NCI-H1930 (cell line): Measurements from ENCODE around the gene PREPL.

Source experiments
- DNase-seq, 2 experiments: peaks; one replicate each; lab custom pipeline; 2025; lab: John Stamatoyannopoulos, UW

PREPL gene

DNA sequence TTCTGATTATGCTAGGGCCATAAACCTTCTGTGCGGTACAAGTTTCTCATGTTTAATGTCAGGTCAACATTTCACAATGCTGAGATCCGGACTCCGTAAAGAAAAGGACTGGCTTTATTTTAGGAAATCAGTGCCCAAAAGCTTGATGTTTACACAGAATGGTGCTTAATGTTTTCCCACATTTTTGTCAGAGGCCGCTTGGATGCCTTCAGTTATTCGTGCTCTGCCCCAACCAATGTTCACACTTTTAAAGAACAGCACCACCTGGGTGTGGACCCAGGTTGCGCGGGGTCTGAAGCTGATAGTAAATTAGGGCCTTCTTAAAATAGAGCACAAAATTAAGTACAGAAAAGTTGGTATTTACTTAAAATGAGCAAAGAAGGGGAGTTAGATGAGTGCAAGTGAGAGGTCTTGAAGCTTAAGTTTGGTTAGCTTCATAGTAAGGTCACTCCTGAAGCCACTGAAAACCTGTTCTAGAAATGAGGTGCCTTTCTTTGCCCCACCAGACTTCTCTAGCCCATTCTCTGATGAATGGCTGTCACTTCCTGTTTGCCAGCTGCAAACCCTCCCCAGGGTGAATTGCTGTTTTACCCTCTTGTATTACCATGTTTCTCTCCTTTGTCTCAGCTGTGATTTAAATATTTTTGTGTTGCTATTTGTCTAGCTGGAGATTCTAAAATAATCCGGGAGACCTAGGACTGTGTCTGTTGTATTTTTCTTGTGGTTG, 65.5 kb downstream of the PREPL start:
- no peak for DNase-seq

DNA sequence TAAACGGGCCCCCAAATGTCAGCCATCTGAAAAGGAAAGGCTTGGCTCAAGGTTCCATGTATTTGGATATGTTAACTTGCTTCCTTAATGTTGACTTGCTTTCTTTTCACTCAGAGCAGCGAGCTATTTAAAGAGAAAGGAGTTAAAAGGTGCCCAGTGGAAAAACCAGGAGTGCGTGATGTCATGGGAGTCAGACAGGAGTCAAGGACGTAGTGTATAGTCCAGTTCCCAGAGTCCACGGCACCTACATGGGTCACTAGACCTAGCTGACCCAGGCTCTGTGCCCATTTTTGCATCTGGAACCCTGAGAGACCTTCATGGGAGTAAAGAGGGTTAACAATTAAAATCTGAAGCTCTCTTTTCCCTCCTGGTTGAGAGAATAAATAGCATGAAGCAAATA, 66.2 kb downstream of the PREPL start:
- DNase-seq, result no peak

DNA sequence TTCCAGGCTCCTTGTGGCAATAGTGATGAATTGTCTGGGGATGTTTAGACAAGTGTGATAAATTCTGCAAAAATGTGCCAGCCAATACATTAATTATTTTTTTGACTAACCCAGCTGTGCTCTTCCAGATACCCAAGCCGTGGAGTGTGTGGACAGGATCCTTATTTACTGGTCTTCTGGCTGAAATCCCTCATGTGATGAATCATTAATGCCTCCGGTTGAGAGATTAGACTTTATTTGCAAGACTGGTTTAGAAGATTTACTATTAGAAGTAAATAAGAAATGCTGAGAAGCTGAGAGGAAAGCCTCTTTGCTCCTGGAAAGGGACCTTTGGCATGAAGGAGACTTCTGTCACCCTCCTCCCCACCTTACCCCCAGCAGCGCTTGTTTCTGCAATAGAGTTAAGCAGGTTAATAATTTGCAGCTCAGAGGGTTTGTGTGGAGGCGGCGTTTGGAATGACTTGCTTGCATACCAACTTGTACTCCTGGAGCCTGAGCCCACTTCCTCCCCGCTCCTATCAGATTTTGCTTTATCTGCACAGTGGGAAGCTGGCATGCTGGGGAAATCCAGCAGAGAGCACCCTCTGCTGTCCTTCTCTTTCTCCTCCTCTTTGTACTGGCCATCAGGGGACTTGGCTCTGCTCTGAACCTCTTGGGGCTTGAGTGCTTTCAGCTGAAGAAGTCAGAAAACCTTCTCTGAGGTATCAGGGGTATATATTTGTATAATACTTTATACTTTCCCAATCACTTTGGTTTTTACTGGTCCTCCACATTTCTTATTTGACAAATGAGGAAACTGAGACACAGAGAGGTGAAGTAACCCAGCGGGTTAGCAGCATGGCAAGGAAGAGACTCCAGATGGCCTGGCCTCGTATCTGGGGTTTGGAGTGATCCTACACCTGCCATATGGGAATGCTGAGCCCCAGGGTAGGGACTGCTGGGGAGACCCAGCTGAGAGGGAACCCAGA, 69.7 kb downstream of the PREPL start:
- peak in 1 of 2 experiments; percentile 9 for DNase-seq

DNA sequence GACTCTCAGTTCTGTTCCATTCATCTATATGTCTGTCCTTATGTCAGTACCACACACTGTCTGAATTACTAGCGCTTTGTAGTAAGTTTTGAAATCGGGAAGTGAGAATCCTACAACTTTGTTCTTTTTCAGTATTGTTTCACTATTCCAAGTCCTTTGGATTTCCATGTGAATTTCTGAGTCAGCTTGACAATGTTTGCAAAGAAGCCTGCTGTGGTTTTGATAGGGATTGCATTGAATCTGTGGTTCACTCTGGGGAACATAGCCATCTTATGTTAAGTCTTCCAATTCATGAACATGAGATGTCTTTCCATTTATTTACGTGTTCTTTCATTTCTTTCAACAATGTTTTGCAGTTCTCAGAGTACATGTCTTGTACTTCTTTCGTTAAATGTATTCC, 71.0 kb downstream of the PREPL start:
- DNase-seq, result no peak

DNA sequence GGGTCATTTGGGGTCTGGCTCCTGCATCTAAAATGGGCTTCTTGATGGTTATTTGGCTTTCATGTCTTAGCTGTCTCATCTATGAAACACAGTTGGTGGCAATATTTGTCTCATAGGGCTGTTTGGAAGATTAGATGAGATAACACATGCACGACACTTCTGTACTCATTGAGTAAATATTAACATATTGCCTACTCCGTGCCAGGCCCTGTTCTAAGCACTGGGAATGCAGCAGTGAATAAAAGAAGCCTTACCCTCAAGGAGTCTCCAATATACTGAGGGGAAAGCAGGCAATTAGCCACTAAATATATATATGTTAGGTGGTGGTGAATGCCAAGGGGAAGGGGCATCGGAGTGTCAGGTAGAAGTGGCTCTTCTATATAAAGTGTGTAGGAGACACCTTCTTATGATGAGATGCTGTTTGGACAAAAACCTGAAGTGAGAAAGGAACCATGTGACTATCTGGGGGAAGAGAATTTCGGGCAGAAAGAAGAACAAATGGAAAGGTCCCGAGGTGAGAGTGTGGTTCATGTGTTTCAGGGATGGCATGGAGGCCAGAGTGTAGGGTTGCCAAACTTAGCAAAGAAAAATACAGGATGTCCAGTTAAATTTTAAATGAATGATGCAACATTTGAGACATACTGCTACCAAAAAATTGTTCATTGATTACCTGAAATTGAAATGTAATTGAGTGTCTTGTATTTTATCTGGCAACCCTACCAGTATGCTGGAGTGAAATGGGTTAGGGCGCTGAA, 74.2 kb downstream of the PREPL start:
- DNase-seq, result no peak

DNA sequence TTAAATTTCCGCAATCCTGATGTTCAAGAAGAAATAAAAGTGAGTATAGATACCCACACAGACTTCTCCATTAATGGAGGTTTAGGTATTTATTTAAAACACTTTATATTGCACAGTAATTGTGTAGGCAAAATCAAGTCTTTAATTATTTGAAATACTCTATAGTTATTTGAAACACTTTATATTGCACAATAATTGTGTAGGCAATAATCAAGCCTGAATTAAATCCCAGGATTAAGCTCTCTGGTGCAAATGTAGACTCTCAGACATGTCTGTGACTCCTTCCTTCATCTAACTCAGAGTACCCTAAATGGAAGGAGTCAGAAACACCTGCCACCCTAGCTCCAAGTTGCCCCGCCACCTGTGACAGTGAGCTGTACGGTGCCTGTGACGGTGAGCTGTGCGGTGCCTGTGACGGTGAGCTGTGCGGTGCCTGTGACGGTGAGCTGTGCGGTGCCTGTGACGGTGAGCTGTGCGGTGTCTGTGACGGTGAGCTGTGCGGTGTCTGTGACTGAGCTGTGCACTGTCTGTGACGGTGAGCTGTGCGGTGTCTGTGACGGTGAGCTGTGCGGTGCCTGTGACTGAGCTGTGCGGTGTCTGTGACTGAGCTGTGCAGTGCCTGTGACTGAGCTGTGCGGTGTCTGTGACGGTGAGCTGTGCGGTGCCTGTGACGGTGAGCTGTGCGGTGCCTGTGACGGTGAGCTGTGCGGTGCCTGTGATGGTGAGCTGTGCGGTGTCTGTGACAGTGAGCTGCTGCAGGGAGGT, 75.0 kb downstream of the PREPL start:
- DNase-seq, result no peak

DNA sequence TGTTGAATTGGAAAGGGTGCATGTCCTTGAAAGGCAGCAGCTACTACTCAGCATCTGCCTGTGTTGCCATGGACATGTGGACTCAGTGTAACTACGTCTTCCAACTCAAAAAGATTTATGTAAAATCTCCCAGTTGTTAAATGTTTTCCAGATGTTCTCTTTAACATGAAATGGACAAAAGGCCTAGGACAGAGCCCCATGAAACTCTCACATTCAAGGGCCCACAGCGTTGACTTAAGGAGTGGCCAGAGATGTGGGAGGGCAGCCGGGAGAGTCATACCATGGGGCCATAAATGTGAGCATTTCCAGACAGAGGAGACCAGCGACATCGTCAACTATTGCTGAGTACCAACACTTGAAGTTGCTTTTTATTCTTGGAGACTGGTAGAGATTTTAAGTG, 76.1 kb downstream of the PREPL start:
- DNase-seq, result no peak

DNA sequence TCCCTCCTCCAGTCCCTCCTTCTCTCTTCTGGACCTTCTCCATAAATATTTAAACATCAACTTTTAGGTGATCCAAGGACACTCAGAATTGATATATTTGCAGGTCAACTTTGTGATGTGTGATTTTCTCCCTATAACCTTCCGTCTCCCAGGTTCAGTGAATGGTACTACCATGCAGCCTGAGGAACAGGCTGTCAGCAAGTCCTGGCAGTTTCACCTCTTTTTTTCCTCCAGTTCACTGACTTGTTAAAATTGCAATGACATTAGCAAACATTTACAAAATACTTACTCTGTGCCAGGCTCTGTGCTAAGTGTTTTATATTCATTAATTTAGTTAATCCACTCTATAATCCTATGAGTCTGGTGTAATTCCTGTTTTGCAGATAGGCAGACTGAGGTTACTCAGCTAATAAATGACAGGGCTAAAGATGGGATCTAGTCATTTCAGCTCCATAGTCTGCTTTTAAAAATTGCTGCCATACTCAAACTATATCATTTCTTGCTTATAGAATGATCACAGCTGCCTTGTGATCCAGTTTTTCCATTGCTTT, 78.1 kb downstream of the PREPL start:
- DNase-seq, result no peak

DNA sequence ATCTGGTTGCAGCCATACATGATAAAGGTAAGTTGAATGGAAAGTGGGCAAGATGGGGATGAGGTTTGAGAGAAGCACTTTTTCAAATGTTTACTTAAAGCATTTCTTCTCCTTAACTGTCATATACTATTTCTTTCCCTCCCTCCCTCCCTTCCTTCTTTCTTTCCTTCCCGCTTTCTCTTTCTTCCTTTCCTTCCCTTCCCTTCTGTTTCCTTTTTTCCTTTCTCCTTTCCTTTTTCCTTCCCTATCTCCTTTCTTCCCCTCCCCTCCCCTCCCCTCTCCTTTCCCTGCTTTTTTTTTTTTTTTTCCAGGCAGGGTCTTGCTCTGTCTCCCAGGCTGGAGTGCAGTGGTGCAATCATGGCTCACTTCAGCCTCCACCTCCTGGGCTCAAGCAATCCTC, 80.4 kb downstream of the PREPL start:
- DNase-seq, result no peak

DNA sequence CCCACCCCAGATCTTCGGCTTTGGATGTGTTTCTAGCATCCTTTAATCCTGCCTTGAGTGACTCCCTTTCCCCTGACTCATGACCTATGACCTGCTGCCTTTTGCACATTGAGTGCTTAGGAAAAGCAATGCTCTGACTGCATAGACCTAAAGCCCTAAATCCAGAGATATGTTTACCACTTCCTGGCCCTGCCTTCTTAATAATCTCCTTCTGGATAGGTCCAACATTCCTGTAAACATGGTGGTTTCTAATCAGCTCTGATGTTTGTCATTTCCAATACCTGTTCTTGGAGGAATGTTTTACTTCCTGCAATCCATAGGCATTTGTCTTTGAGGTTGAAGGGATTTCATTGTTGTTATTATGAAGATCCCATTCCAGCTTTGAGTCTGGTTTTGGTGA, 83.8 kb downstream of the PREPL start:
- DNase-seq, result no peak

DNA sequence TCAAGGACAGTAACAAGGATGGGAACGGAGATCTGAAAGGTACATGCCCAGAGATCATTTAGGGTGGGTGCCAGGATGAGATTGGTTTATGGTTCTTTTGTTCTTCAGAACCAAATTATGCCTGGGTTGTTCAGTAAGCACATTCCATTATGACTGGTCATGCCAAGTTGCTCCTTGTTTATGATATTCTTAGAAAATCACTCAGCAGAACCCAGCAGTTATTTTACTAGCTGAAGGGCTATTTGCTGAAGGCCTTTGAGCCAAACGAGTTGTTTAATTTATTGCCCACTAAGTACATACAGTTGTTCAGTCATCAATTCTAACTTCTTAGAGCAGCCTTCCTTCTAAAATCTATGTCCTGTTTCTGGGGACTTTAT, 85.4 kb downstream of the PREPL start:
- no peak for DNase-seq

DNA sequence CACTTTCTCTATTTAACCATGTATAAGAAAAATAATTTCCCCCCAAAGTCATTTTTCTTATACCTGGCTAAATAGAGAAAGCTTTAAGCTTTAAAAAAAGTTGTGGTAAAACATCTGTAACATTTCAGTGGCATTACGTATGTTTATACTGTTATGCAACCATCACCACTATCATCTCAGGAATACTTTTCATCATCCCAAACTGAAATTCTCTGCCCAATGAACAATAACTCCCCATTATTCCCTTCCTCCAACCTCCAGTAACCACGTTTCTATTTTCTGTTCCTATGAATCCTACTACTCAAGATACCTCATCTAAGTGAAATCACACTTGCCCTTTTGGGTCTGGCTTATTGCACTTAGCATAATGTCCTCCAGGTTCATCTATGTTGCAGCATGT, 87.7 kb downstream of the PREPL start:
- DNase-seq, result no peak

DNA sequence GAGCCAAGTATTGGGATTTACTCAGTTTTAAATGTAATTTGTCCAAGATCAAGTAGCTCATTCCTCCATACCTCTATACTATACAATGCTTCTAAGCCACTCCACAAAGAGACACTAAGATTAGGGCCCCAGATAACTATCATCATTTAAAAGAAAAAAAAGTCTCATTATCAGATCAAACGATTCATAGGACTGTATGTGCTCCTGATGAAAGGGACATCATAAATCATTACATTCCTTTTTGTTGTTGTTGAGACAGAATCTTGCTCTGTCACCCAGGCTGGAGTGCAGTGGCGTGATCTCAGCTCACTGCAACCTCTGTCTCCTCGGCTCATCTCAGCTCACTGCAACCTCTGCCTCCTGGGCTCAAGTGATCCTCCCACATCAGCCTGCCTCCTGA, 88.2 kb downstream of the PREPL start:
- DNase-seq, result no peak

DNA sequence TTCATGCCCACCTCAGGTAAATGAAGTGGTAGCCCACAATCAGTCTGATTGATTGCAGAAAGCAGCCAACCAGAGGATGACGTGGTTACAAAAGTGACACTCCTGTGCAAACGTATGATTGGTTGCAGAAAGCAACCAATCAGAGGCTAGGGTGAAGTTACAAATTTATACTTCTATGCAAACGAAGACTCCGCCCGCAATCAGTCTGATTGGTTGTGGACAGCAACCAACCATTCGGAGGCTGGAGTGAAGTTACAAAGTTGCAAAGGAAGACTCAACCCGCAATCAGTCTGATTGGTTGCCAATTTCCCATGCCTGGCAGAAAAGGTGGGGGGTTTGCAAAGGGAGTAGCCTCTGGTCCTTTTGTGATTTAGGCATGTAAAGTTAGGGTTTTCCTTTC, 90.0 kb downstream of the PREPL start:
- no peak for DNase-seq

DNA sequence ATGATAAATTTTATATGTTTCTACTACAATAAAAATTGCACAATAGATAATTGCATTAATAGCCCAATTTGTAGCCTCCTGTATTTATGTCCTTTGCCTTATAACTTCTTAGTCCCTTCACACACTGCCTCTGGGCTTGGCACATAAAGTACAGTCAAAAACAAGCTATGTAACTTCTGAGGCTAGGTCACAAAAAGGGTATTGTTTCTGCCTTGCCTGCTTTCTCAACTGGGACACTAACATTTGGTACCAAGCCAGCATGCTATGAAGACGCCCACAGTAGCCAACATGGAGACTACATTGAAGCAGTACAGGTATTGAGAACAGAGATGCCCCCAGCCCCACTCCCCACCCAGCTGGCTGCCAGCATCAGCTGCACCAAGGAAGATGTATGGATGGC, 91.5 kb downstream of the PREPL start:
- DNase-seq, result no peak

DNA sequence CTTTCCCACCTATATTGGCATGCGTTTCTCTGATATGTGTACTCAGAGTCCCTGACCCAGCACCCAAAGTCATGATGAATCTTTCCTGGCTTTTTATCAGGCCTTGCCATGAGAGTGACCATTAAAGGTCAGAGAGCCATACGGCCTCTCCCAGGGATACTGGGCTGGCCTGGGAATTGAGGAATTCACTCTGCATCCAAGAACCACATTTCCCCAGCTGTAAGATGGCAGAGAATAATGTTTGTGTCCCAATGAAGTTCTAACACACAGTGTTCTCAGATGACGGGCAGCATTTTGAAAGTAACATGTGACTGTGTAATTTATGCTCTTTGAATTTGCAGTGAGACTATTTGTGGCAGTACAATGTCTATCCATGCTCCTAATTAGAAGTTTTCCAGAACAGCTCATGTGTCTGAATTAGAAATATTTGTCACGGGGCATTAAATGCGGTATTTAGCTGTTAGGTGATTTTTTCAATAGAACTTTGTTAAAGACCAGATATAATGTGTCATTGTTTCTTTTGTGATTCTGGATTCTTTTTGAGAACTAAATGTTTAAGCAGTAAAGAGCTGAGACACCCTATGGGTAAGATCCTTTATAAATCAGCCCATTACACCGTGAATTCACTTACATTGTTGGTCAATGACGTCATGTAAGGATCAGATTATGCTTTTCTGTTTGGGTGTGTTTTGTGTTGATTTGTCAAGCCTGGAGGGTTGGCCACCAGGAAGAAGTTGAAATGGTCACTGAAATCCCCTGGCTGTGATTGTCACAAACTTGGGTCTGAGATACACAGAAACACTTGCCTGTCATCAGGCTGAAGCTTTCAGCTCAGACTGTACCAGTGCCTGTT, 93.3 kb downstream of the PREPL start:
- DNase-seq, result no peak
